ENCODE measurements around the gene PTDSS2. TPM values are rescaled to one million over a fixed set of nuclear protein-coding genes. Genes with fewer than 3 reads are reported as not detected.
A peak's percentile ranks its signal among the peaks of the same experiment; 100 is the strongest.

The PTDSS2 gene
- total RNA-seq, 4 donors from 2014 or later, result 33.0 to 45.2 (median 39.0) TPM

- DNase-seq (ENCODE audit: low spot score), result no peak
- ATAC-seq (ENCODE audit: low FRiP score), result no peak
- TF ChIP-seq CTCF (IDR thresholded peaks at IDR 0.05), result no peak
Observed at GRCh38 chr11:532986-533585, 83.0 kb downstream of the PTDSS2 start.

DNA sequence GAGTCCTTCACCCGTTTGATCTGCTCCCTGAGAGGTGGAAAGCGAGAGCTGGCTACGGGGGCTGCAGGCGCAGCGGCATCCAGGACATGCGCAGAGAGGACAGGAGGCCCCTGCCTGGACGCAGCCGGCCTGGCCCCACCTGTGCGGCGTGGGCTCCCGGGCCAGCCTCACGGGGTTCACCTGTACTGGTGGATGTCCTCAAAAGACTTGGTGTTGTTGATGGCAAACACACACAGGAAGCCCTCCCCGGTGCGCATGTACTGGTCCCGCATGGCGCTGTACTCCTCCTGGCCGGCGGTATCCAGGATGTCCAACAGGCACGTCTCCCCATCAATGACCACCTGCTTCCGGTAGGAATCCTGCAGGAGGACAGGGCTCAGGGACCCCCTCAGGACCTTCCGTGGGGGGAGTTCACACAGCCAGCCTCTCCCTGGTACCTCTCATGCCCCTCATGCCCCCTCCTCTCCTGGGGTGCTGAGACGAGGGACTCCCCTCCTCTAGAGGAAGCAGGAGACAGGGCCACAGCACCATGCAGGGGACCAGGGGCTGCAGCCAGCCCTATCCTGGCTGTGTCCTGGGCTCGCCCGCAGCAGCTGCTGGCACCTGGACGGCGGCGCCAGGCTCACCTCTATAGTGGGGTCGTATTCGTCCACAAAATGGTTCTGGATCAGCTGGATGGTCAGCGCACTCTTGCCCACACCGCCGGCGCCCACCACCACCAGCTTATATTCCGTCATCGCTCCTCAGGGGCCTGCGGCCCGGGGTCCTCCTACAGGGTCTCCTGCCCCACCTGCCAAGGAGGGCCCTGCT, 83.7 kb downstream of the PTDSS2 start:
- no peak for DNase-seq (ENCODE audit: low spot score)
- ATAC-seq (ENCODE audit: low FRiP score), result no peak
- no peak for TF ChIP-seq CTCF (IDR thresholded peaks at IDR 0.05)

DNA sequence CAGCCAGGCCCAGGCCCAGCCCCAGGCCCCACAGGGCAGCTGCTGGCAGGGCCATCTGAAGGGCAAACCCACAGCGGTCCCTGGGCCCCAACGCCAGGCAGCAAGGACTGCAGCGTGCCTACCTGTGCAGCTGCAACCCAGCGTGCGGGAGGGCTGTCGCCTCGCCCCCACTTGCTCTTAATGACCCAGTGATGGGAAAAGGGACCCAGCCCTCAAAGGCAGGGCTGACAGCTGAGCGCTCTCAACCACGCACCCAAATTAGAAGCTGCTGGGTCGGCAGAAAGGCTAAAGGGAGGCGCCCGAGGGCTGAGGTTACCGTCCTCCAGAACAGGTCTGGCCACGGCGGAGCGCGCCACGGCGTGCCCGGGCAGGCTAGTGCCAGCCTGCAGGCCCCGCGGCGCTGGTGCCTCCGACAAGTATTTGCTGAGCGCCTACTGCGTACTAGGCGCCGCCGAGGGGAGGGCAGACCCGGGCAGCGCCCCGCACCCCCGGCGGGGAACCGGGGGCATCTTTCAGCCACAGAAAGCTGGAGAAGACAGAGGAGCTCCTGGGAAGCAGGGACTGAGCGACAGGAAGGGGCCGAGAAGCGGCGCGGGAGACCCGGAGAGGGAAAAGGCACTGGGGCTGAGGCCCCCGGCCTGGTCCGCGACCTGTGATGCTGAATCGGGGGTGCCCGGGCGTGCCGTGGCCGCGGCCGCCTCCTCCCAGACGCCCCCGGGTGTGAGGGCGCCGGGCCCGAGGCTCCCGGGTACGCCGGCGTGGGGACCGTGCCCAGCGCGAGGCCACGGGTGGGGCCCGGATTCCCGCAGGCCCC, 84.5 kb downstream of the PTDSS2 start:
- TF ChIP-seq CTCF (IDR thresholded peaks at IDR 0.05), result no peak
- DNase-seq (ENCODE audit: low spot score), result no peak
- ATAC-seq (ENCODE audit: low FRiP score), result peak; percentile 0

GRCh38 chr11:535210-535518, 85.1 kb downstream of the PTDSS2 start:
- DNase-seq (ENCODE audit: low spot score), result no peak
- ATAC-seq (ENCODE audit: low FRiP score), result peak; percentile 13
- TF ChIP-seq CTCF (IDR thresholded peaks at IDR 0.05), result no peak

DNA sequence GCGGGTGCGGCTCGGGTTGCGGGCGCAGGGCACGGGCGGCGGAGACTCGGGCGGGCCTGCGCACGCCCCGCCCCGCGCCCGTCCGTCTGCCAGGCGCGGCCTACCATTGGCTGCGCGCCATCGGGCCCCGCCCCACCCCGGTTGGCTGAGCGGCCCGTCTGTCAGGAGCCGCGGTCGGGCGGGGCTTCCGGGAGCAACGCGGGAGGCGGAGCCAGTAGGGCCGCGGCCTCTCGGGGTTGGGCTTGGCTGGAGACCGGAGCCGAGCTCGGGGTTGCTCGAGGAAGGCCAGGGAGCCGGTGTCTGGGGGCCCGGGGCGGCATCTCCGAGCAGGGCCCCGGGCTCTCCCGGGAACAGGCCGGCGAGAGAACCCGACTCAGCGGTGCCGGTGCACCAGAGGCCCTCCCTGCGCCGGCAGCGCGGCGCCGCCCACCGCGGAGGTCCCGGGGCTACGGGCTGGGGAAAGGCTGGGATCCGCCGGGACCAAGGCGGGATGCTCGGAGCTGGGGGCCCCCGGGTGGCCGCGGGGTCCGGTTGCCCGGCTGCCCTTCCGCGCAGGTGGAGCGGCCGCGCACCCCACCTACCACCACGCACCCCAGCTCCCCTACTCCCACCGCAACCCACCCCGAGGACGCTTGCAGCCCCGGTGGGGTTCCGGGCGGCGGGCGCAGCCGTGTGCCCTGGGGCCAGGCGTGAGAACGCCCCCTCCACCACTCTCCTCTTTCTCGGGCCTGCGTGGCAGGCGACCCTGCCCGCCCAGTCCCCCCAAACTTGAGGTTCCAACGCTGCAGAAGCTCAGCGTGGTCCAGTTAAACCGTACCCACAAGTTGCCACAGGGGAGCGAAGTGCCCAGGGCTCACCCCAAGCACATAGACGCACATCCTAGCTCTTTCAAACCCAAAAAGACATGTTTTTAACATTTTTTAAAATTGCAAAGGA, 85.7 kb downstream of the PTDSS2 start, which contains the start of gene HRAS:
HRAS (minus strand) TSS at position 58 of the 936 bp plus-strand sequence.
- ATAC-seq (ENCODE audit: low FRiP score) (peak; percentile 88), DNase-seq (ENCODE audit: low spot score) (peak; percentile 75)
- TF ChIP-seq CTCF (IDR thresholded peaks at IDR 0.05), result no peak

DNA sequence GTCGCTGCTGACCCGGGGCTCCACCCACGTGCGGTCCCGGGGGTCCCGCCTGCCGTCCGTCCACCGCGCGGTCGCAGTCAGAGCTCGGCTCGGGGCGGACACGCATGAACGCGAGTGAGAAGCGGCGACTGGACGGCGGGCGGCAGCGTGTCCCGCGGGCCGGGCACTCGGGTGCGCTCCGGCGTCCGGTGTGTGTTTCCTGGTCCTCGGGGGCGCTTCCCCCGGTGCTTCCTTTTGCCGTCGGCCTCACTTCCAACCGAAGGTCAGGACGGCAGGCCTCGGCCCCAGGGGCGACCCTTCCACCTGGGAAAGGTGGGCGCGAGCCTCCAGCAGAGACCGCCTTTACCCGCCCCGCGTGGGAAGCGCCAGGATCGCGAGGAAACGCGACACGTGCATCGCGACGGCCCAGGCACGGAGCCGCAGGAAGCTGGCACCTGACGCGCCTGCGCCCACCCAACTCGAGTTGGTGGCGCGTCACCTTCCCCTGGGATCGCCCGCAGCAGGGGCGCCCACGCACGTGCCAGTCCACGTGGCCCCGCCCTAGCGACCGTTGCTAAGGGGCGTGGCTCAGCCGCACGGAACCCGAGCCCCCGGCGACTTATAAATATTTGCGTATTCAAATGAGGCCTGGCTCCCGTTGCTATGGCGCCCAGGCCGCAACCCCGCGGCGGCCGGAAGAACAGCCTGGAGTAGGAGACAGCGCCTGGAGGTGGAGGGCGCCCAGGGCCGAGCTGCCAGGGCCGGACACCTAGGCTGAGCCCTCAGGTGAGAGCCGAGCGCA, 87.0 kb downstream of the PTDSS2 start, which contains the start of gene LRRC56:
LRRC56 (plus strand) TSS at position 687 of the 781 bp plus-strand sequence. CDS start 3,158 bp downstream, outside the sequence.
- peak; percentile 17 for ATAC-seq (ENCODE audit: low FRiP score)
- TF ChIP-seq CTCF (IDR thresholded peaks at IDR 0.05), result no peak
- DNase-seq (ENCODE audit: low spot score), result peak; percentile 50
